Measurements from ENCODE around the gene RPP14. TPM values are rescaled to one million over a fixed set of nuclear protein-coding genes. Genes with fewer than 3 reads are reported as not detected.

RPP14 gene
- total and polyA plus RNA-seq, 2 of the 4 experiments (the other 2 are of a cell fraction): 6.6 to 7.8 TPM

- CTCF ChIA-PET: interaction anchor here (0.8 to 1.0 kb wide), 2 partner anchors 33 to 34 kb away, joined by 3 read pairs; partner anchors contain the start of genes HTD2 and RPP14
- no peak overlapping the region for H2AFZ ChIP-seq (replicated peaks; ENCODE audit: low read length, poor library complexity)
- intact Hi-C loops (cut with micrococcal nuclease) (no loop called here), in situ Hi-C loops (cut with MboI; ENCODE audit: low sequenced_read_pairs) (no loop called here), dilution Hi-C loops (cut with HindIII; ENCODE audit: low sequenced_read_pairs, unreplicated experiment) (no loop called here)
- H4K5ac ChIP-seq (ENCODE audit: low read depth, low read length): 0 out of 2 replicates have a peak overlapping the region, but pooled peaks have one; percentile 65
- TF ChIP-seq MAFK (IDR thresholded peaks at IDR 0.05; ENCODE audit: low read depth, low read length) (no peak), POLR2A (IDR thresholded peaks at IDR 0.05; ENCODE audit: low read depth, low read length) (no peak), MAZ (IDR thresholded peaks at IDR 0.05; ENCODE audit: borderline replicate concordance, low read depth, low read length) (no peak), SMC3 (IDR thresholded peaks at IDR 0.05; ENCODE audit: low read depth, low read length) (no peak), FOS (IDR thresholded peaks at IDR 0.05; ENCODE audit: low read depth, low read length) (peak; percentile 88), RCOR1 (IDR thresholded peaks at IDR 0.05; ENCODE audit: insufficient replicate concordance, low read length) (peak; percentile 100), RFX5 (IDR thresholded peaks at IDR 0.05; ENCODE audit: low read depth, low read length) (no peak), USF2 (IDR thresholded peaks at IDR 0.05; ENCODE audit: low read depth, low read length) (no peak), CHD1 (IDR thresholded peaks at IDR 0.05; ENCODE audit: low read depth, low read length) (no peak), CEBPB (IDR thresholded peaks at IDR 0.05; ENCODE audit: low read depth, low read length) (peak; percentile 81), MXI1 (IDR thresholded peaks at IDR 0.05; ENCODE audit: borderline replicate concordance, low read depth, low read length) (no peak), CTCF (conservative IDR thresholded peaks at IDR 0.05; ENCODE audit: low read depth, low read length) (no peak)
- TF ChIP-seq, protein P1, sequence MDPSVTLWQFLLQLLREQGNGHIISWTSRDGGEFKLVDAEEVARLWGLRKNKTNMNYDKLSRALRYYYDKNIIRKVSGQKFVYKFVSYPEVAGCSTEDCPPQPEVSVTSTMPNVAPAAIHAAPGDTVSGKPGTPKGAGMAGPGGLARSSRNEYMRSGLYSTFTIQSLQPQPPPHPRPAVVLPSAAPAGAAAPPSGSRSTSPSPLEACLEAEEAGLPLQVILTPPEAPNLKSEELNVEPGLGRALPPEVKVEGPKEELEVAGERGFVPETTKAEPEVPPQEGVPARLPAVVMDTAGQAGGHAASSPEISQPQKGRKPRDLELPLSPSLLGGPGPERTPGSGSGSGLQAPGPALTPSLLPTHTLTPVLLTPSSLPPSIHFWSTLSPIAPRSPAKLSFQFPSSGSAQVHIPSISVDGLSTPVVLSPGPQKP (IDR thresholded peaks at IDR 0.05; ENCODE audit: borderline replicate concordance, low read depth, low read length): no peak
- peak overlapping the region; percentile 27; the same call in 1 of the 2 replicates for H4K91ac ChIP-seq (ENCODE audit: insufficient read depth, low read depth, low read length)
- H2BK5ac ChIP-seq (ENCODE audit: low read depth, low read length, poor library complexity, severe bottlenecking): peak overlapping the region; percentile 98
- no peaks in the 10 kb centered on the region for H3K9me3 ChIP-seq (ENCODE audit: control insufficient read depth, insufficient read depth, low read length)
- H3K36me3 ChIP-seq (ENCODE audit: control insufficient read depth, insufficient read depth, low read length): peaks cover 5% of the 10 kb centered on the region
- H3K27ac ChIP-seq (ENCODE audit: insufficient read depth, low read length): peak overlapping the region; percentile 55; the same call in 1 of the 2 replicates
- no peaks in the 10 kb centered on the region for H3K79me1 ChIP-seq (ENCODE audit: low read depth in 1 of 2, low read length in 2 of 2)
- peak overlapping the region in 1 of 2 experiments; percentile 53; a peak in 2 of 4 replicates for H4K8ac ChIP-seq (ENCODE audit: low read depth in 2 of 2, low read length in 2 of 2)
- no peak overlapping the region for H3K4me3 ChIP-seq (ENCODE audit: insufficient read depth, low read depth, low read length)
- no TSS peak for BruUV-seq (replicated peaks)
- H3K4me1 ChIP-seq (ENCODE audit: control insufficient read depth, insufficient read depth, low read length): peaks cover 8% of the 10 kb centered on the region
- peak overlapping the region; percentile 76; the same call in 1 of the 2 replicates for H2BK20ac ChIP-seq (ENCODE audit: low read depth, low read length)
- H2AK9ac ChIP-seq (replicated peaks; ENCODE audit: low read depth, low read length, poor library complexity): no peak overlapping the region
- H3K23ac ChIP-seq (ENCODE audit: low read depth, low read length): no peak overlapping the region
- H4K20me1 ChIP-seq (ENCODE audit: insufficient read depth, low read length): no peaks in the 10 kb centered on the region
- DNase-seq (peak; percentile 93), ATAC-seq (ENCODE audit: low read depth) (peak; percentile 96)
- H2AK5ac ChIP-seq (ENCODE audit: low read depth, low read length): peak overlapping the region; percentile 71; the same call in 1 of the 2 replicates
- WGBS, 2 experiments (ENCODE audit: extremely low coverage in 2 of 2, insufficient read length in 1 of 2): no CpG with 5 or more reads among the region's 7 CpGs
- peak overlapping the region; percentile 83; the same call in 1 of the 2 replicates for H3K18ac ChIP-seq (ENCODE audit: low read depth, low read length)
- H3K9ac ChIP-seq (ENCODE audit: low read depth, low read length): no peak overlapping the region
- peak overlapping the region; percentile 51; the same call in 1 of the 2 replicates for H3K56ac ChIP-seq (ENCODE audit: extremely low read depth, insufficient read depth, low read length)
- H3K27me3 ChIP-seq (ENCODE audit: control insufficient read depth, insufficient read depth, low read length): no peaks in the 10 kb centered on the region
- H3K9me1 ChIP-seq (ENCODE audit: insufficient read depth, low read length): peaks cover 11% of the 10 kb centered on the region
- H3K14ac ChIP-seq (replicated peaks; ENCODE audit: low read depth, low read length): no peak overlapping the region
- peak overlapping the region; percentile 82 for H3K4me2 ChIP-seq (ENCODE audit: low read depth, low read length)
- H2BK120ac ChIP-seq (ENCODE audit: low read depth, low read length): peak overlapping the region; percentile 87
- H2BK15ac ChIP-seq (ENCODE audit: low read depth, low read length): no peak overlapping the region
- peak overlapping the region; percentile 44; the same call in 1 of the 2 replicates for H3K4ac ChIP-seq (ENCODE audit: low read depth, low read length)
- POLR2A ChIA-PET (ENCODE audit: unreplicated experiment): interaction anchor here (0.7 kb wide), 1 partner anchor 34 kb away, joined by 3 read pairs; the partner anchor contains the start of genes HTD2 and RPP14
Observed at GRCh38 chr3:58271901-58272501, 34.0 kb upstream of the RPP14 start.
